ENCODE results near the gene FMN1.

GRCh38 chr15:33155691-33156420, 38.7 kb downstream of the FMN1 start:
- TF ChIP-seq CTCF (IDR thresholded peaks at IDR 0.05) = no peak
- TF ChIP-seq EP300 (IDR thresholded peaks at IDR 0.05; ENCODE audit: low read depth) = no peak
- no peak for TF ChIP-seq POLR2A (IDR thresholded peaks at IDR 0.05)
- TF ChIP-seq POLR2AphosphoS5 (IDR thresholded peaks at IDR 0.05) = no peak

All from transverse colon (tissue), 4 donors.